Activated CD8-positive, alpha-beta T cell treated with anti-CD3 and anti-CD28 coated beads, Interleukin-2, amount 10 ng/mL, durations not matched to agents 7 days and 5 days (primary cell): ENCODE results near the gene MKNK2. TPM values are rescaled to one million over a fixed set of nuclear protein-coding genes. Genes with fewer than 3 reads are reported as not detected.

Source experiments
- ATAC-seq: fragments of 150-1000 bp; cut with Tn5 transposase; one replicate; pipeline ENCODE4 v1.10.0; 2021; ENCODE audit warnings: moderate library complexity
- CTCF ChIA-PET: fragments of 350-600 bp; sonication (Branson Sonifier 250); formaldehyde crosslinking; loops from one replicate; lab custom pipeline; 2021; ENCODE audit warnings: antibody characterized with exemption; lab: Charles Lee
- POLR2A ChIA-PET: fragments of 350-600 bp; sonication (Branson Sonifier 250); formaldehyde crosslinking; loops from one replicate; lab custom pipeline; 2021; ENCODE audit warnings: antibody characterized with exemption; lab: Charles Lee
- DNase-seq: peaks from one replicate; pipeline ENCODE4 v3.0.0-alpha.2; 2020
- H3K27ac Mint-ChIP-seq: one replicate; pipeline ENCODE4 v1.8.0; 2021; ENCODE audit warnings: mild to moderate bottlenecking, mixed read lengths
- H3K27me3 Mint-ChIP-seq: one replicate; pipeline ENCODE4 v1.8.0; 2021; ENCODE audit warnings: low read depth, mixed read lengths
- H3K36me3 Mint-ChIP-seq: one replicate; pipeline ENCODE4 v1.8.0; 2021; ENCODE audit warnings: low read depth, mixed read lengths
- H3K4me1 Mint-ChIP-seq: one replicate; pipeline ENCODE4 v1.8.0; 2021; ENCODE audit warnings: low read depth, mixed read lengths
- H3K4me3 Mint-ChIP-seq: one replicate; pipeline ENCODE4 v1.8.0; 2021; ENCODE audit warnings: mild to moderate bottlenecking, mixed read lengths
- H3K9me3 Mint-ChIP-seq: one replicate; pipeline ENCODE4 v1.8.0; 2022; ENCODE audit warnings: mixed read lengths; ENCODE audit not compliant: insufficient read depth
- total RNA-seq, 2 experiments: library from RNA; stranded (reverse); gene quantifications; one replicate each; pipeline ENCODE4 v1.2.3, GENCODE V29; 2021

MKNK2 gene
- total RNA-seq, 2 experiments from 2014 or later: 332 to 348 TPM

- Mint-ChIP-seq H3K36me3 (peaks cover 86% of the 10 kb centered on the region), H3K4me1 (peaks cover 41% of the 10 kb centered on the region), H3K27ac (peak overlapping the region; percentile 86), H3K4me3 (peak overlapping the region; percentile 99), H3K27me3 (no peaks in the 10 kb centered on the region), H3K9me3 (no peaks in the 10 kb centered on the region)
- ATAC-seq (no peak), DNase-seq (no peak)
- POLR2A ChIA-PET: no interaction called here
- CTCF ChIA-PET: no interaction called here
These were observed 28.2 kb upstream of the MKNK2 start for GRCh38 chr19:2079076-2079864.

- ATAC-seq (no peak), DNase-seq (no peak)
- Mint-ChIP-seq H3K27me3 (no peaks in the 10 kb centered on the region), H3K36me3 (peaks cover 85% of the 10 kb centered on the region), H3K4me3 (no peak overlapping the region), H3K4me1 (peaks cover 47% of the 10 kb centered on the region), H3K27ac (no peak overlapping the region), H3K9me3 (no peaks in the 10 kb centered on the region)
- POLR2A ChIA-PET: interaction anchor here (1.0 kb wide), 2 partner anchors 9 to 29 kb away, joined by 3 read pairs; no protein-coding TSS in a partner anchor
- CTCF ChIA-PET: no interaction called here
These were observed 27.0 kb upstream of the MKNK2 start for GRCh38 chr19:2077833-2078619.

- H3K4me3 Mint-ChIP-seq: no peak overlapping the region
- H3K9me3 Mint-ChIP-seq: no peaks in the 10 kb centered on the region
- peaks cover 85% of the 10 kb centered on the region for H3K36me3 Mint-ChIP-seq
- ChIA-PET CTCF (no interaction called here), POLR2A (interaction anchor here (1.0 kb wide), 2 partner anchors 10 to 28 kb away, joined by 3 read pairs; no protein-coding TSS in a partner anchor)
- ATAC-seq (no peak), DNase-seq (no peak)
- H3K4me1 Mint-ChIP-seq: peaks cover 51% of the 10 kb centered on the region
- no peak overlapping the region for H3K27ac Mint-ChIP-seq
- H3K27me3 Mint-ChIP-seq: no peaks in the 10 kb centered on the region
These were observed 26.4 kb upstream of the MKNK2 start for GRCh38 chr19:2077398-2077797.

GRCh38 chr19:2076526-2076944 is 25.5 kb upstream of the MKNK2 start:
- POLR2A ChIA-PET: interaction anchor here (0.6 to 1.4 kb wide), 3 partner anchors 9 to 15 kb away, joined by 3 to 4 read pairs (median 3); no protein-coding TSS in a partner anchor
- Mint-ChIP-seq H3K4me1 (peaks cover 43% of the 10 kb centered on the region), H3K9me3 (no peaks in the 10 kb centered on the region), H3K36me3 (peaks cover 85% of the 10 kb centered on the region), H3K27ac (no peak overlapping the region), H3K4me3 (no peak overlapping the region), H3K27me3 (no peaks in the 10 kb centered on the region)
- CTCF ChIA-PET: no interaction called here
- DNase-seq (no peak), ATAC-seq (no peak)

GRCh38 chr19:2072757-2073551 is 21.9 kb upstream of the MKNK2 start:
- CTCF ChIA-PET: no interaction called here
- Mint-ChIP-seq H3K27me3 (no peaks in the 10 kb centered on the region), H3K9me3 (no peaks in the 10 kb centered on the region), H3K27ac (peak overlapping the region; percentile 55), H3K4me1 (peaks cover 27% of the 10 kb centered on the region), H3K4me3 (no peak overlapping the region), H3K36me3 (peaks cover 69% of the 10 kb centered on the region)
- ATAC-seq (no peak), DNase-seq (no peak)
- POLR2A ChIA-PET: interaction anchor here (0.5 kb wide), 1 partner anchor 49 kb away, joined by 4 read pairs; no protein-coding TSS in a partner anchor

GRCh38 chr19:2070986-2071673 is 20.1 kb upstream of the MKNK2 start:
- DNase-seq: no peak
- H3K4me1 Mint-ChIP-seq: peaks cover 27% of the 10 kb centered on the region
- peaks cover 53% of the 10 kb centered on the region for H3K36me3 Mint-ChIP-seq
- peak overlapping the region; percentile 79 for H3K27ac Mint-ChIP-seq
- ChIA-PET CTCF (no interaction called here), POLR2A (no interaction called here)
- no peaks in the 10 kb centered on the region for H3K9me3 Mint-ChIP-seq
- no peaks in the 10 kb centered on the region for H3K27me3 Mint-ChIP-seq
- ATAC-seq: no peak
- H3K4me3 Mint-ChIP-seq: no peak overlapping the region

DNA sequence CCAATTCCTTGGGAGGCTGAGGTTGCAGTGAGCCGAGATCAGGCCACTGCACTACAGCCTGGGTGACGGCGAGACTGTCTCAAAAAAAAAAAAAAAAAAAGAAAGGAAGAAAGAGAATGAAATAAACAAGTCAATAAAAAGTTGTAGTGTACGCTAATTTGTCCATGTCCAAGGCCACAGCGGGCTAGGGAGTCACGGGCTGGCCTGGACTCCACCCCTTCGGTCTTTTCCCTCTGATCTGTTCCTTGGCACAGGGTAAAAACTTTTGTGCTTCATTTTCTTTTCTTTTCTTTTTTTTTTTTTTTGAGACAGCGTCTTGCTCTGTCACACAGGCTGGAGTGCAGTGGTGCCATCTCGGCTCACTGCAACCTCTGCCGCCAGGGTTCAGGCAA is 19.4 kb upstream of the MKNK2 start:
- no peaks in the 10 kb centered on the region for H3K27me3 Mint-ChIP-seq
- no peak for DNase-seq
- H3K9me3 Mint-ChIP-seq: no peaks in the 10 kb centered on the region
- ATAC-seq: no peak
- H3K4me3 Mint-ChIP-seq: no peak overlapping the region
- CTCF ChIA-PET: interaction anchor here (0.7 to 2.1 kb wide), 15 partner anchors 8 to 127 kb away, joined by 3 to 17 read pairs (median 4); no protein-coding TSS in a partner anchor
- H3K27ac Mint-ChIP-seq: no peak overlapping the region
- H3K4me1 Mint-ChIP-seq: peaks cover 27% of the 10 kb centered on the region
- POLR2A ChIA-PET: interaction anchor here (0.6 to 1.5 kb wide), 4 partner anchors 13 to 40 kb away, joined by 3 to 9 read pairs (median 4); no protein-coding TSS in a partner anchor
- H3K36me3 Mint-ChIP-seq: peaks cover 49% of the 10 kb centered on the region

GRCh38 chr19:2064788-2065524 is 13.9 kb upstream of the MKNK2 start:
- Mint-ChIP-seq H3K36me3 (peaks cover 13% of the 10 kb centered on the region), H3K4me1 (peaks cover 25% of the 10 kb centered on the region), H3K4me3 (no peak overlapping the region), H3K27ac (peak overlapping the region; percentile 28), H3K27me3 (no peaks in the 10 kb centered on the region), H3K9me3 (no peaks in the 10 kb centered on the region)
- no peak for ATAC-seq
- POLR2A ChIA-PET: no interaction called here
- DNase-seq: no peak
- CTCF ChIA-PET: no interaction called here

DNA sequence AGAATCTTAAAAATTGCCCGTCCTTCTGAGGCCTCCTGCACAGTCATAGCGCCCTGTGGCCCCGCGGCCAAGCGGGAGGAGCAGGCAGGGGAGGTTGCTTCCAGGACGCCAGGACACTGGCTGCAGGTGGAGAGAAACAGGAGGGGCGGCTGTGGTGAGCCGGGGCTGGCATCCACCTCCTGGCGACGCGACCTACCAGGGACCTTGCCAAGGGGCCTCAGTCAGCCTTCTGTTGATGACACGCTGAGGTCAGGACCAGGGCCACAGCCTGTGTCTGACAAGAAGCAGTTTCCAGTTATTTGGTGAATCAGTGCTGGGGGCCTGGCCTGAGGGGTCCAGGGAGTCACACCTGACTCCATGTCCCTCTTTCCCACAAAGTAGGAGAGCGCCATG is 13.3 kb upstream of the MKNK2 start:
- no peaks in the 10 kb centered on the region for H3K9me3 Mint-ChIP-seq
- DNase-seq (no peak), ATAC-seq (no peak)
- H3K4me3 Mint-ChIP-seq: no peak overlapping the region
- POLR2A ChIA-PET: no interaction called here
- H3K27me3 Mint-ChIP-seq: no peaks in the 10 kb centered on the region
- CTCF ChIA-PET: no interaction called here
- no peak overlapping the region for H3K27ac Mint-ChIP-seq
- peaks cover 22% of the 10 kb centered on the region for H3K4me1 Mint-ChIP-seq
- H3K36me3 Mint-ChIP-seq: peaks cover 10% of the 10 kb centered on the region

GRCh38 chr19:2063824-2064223 is 12.8 kb upstream of the MKNK2 start:
- ChIA-PET CTCF (interaction anchor here (0.8 to 1.2 kb wide), 2 partner anchors 24 to 166 kb away, joined by 3 to 4 read pairs; no protein-coding TSS in a partner anchor), POLR2A (interaction anchor here (3.9 kb wide), 1 partner anchor 12 kb away, joined by 27 read pairs; the partner anchor contains the start of gene MKNK2)
- Mint-ChIP-seq H3K4me1 (peaks cover 24% of the 10 kb centered on the region), H3K27me3 (no peaks in the 10 kb centered on the region), H3K27ac (no peak overlapping the region), H3K9me3 (no peaks in the 10 kb centered on the region), H3K4me3 (no peak overlapping the region), H3K36me3 (peaks cover 10% of the 10 kb centered on the region)
- ATAC-seq (no peak), DNase-seq (no peak)
